HG02943 (cell line): ENCODE data around the gene HDAC4.

Experiments used
- ATAC-seq: cut with Tn5 transposase; IDR thresholded peaks from one replicate; pipeline ENCODE4 v1.9.1; 2021; ENCODE audit warnings: mild to moderate bottlenecking, low read depth, moderate library complexity; ENCODE audit not compliant: unreplicated experiment

HDAC4 gene

GRCh38 chr2:239399433-239399920 is 1.3 kb downstream of the HDAC4 start:
- ATAC-seq, result no peak

- no peak for ATAC-seq
Measured at GRCh38 chr2:239398521-239398921, 2.3 kb downstream of the HDAC4 start.

- ATAC-seq, result no peak
Measured at GRCh38 chr2:239397931-239398471, 2.8 kb downstream of the HDAC4 start.

GRCh38 chr2:239396881-239397681 is 3.7 kb downstream of the HDAC4 start:
- ATAC-seq, result no peak

- no peak for ATAC-seq
Measured at GRCh38 chr2:239395524-239395923, 5.3 kb downstream of the HDAC4 start.

GRCh38 chr2:239394978-239395377 is 5.8 kb downstream of the HDAC4 start:
- no peak for ATAC-seq

GRCh38 chr2:239394346-239394945 is 6.4 kb downstream of the HDAC4 start:
- no peak for ATAC-seq

- ATAC-seq, result no peak
Measured at GRCh38 chr2:239393941-239394340, 6.9 kb downstream of the HDAC4 start.

GRCh38 chr2:239393388-239393940 is 7.4 kb downstream of the HDAC4 start:
- ATAC-seq, result no peak

GRCh38 chr2:239392688-239393387 is 8.0 kb downstream of the HDAC4 start:
- no peak for ATAC-seq

GRCh38 chr2:239392072-239392357 is 8.8 kb downstream of the HDAC4 start:
- ATAC-seq, result no peak

- no peak for ATAC-seq
Measured at GRCh38 chr2:239391286-239392071, 9.3 kb downstream of the HDAC4 start.

GRCh38 chr2:239390546-239391285 is 10.1 kb downstream of the HDAC4 start:
- ATAC-seq, result no peak

GRCh38 chr2:239389414-239390329 is 11.1 kb downstream of the HDAC4 start:
- no peak for ATAC-seq

GRCh38 chr2:239388236-239389151 is 12.3 kb downstream of the HDAC4 start:
- ATAC-seq, result no peak

- ATAC-seq, result no peak
Measured at GRCh38 chr2:239387811-239388210, 13.0 kb downstream of the HDAC4 start.

- ATAC-seq, result no peak
Measured at GRCh38 chr2:239386872-239387445, 13.9 kb downstream of the HDAC4 start.
